Panc1 (cell line): ENCODE measurements around the gene EXOC3L1. TPM values are rescaled to one million over a fixed set of nuclear protein-coding genes. Genes with fewer than 3 reads are reported as not detected.

Source experiments
- ATAC-seq: fragments of 200-7000 bp; cut with Tn5 transposase; 2 replicates; pipeline ENCODE4 v1.9.1; 2020; ENCODE audit warnings: mild to moderate bottlenecking, moderate library complexity
- BruUV-seq: library from RNA; stranded (reverse); fragments of 400-500 nt; replicated peaks from 2 replicates; lab custom pipeline; 2021; lab: Mats Ljungman, UMichigan
- CTCF ChIA-PET: fragments of 300-600 bp; sonication (Branson Sonifier 250); formaldehyde crosslinking; loops from one replicate; lab custom pipeline; 2022; ENCODE audit warnings: antibody characterized with exemption; lab: Charles Lee
- POLR2A ChIA-PET: fragments of 300-600 bp; sonication (Branson Sonifier 250); formaldehyde crosslinking; loops from one replicate; lab custom pipeline; 2022; ENCODE audit warnings: antibody characterized with exemption; lab: Charles Lee
- DNase-seq: peaks from one replicate; pipeline ENCODE4 v3.0.0-alpha.2; 2010; ENCODE audit warnings: low read depth, low spot score
- H3K27ac ChIP-seq: 2 replicates; pipeline ENCODE4 v1.5.1; 2011; ENCODE audit warnings: mild to moderate bottlenecking, low read length, inconsistent platforms
- H3K27me3 ChIP-seq: fragments of 200-500 bp; sonication (Bioruptor generic); 2 replicates; pipeline ENCODE4 v1.6.0; 2014; ENCODE audit warnings: low read length, inconsistent platforms; ENCODE audit not compliant: control insufficient read depth, insufficient read depth
- H3K36me3 ChIP-seq: fragments of 200-500 bp; sonication (Bioruptor generic); 2 replicates; pipeline ENCODE4 v1.5.1; 2014; ENCODE audit warnings: inconsistent platforms, mild to moderate bottlenecking, low read length, moderate library complexity; ENCODE audit not compliant: control insufficient read depth, insufficient read depth
- H3K4me1 ChIP-seq: 2 replicates; pipeline ENCODE4 v1.5.1; 2011; ENCODE audit warnings: inconsistent platforms, mild to moderate bottlenecking, low read length, moderate library complexity; ENCODE audit not compliant: control insufficient read depth, insufficient read depth
- H3K4me3 ChIP-seq, 2 experiments: 2 replicates each; pipeline ENCODE4 v1.5.1; 2011 to 2012; ENCODE audit warnings: low read depth in 2 of 2, low read length in 2 of 2, mild to moderate bottlenecking in 2 of 2, inconsistent platforms in 1 of 2, moderate library complexity in 1 of 2
- H3K9me3 ChIP-seq: fragments of 200-500 bp; sonication (Bioruptor generic); 2 replicates; pipeline ENCODE4 v1.5.1; 2014; ENCODE audit warnings: low read depth, mild to moderate bottlenecking, inconsistent platforms, low read length, moderate library complexity; ENCODE audit not compliant: control insufficient read depth, insufficient read depth
- POLR2AphosphoS5 ChIP-seq: IDR thresholded peaks from 2 replicates; pipeline ENCODE4 v1.6.1; 2012; ENCODE audit warnings: mild to moderate bottlenecking, low read depth, low read length, moderate library complexity
- SIN3A ChIP-seq: IDR thresholded peaks from 2 replicates; pipeline ENCODE4 v1.6.1; 2012; ENCODE audit warnings: low read depth, mild to moderate bottlenecking, low read length, moderate library complexity, borderline replicate concordance; ENCODE audit not compliant: insufficient read depth
- TCF7L2 ChIP-seq: IDR thresholded peaks from 2 replicates; pipeline ENCODE4 v1.6.1; 2011; ENCODE audit warnings: mild to moderate bottlenecking, low read depth, low read length, inconsistent platforms
- in situ Hi-C: cut with HindIII; loops from 2 replicates; pipeline ENCODE4 v1.10.0; 2016; ENCODE audit warnings: low sequenced_read_pairs, low pct_unique_long_range_greater_than_20kb
- intact Hi-C: fragments of 100-400 bp; cut with micrococcal nuclease; formaldehyde crosslinking; loops from one replicate; pipeline ENCODE4 v1.10.0; 2022; ENCODE audit not compliant: unreplicated experiment
- total RNA-seq: library from RNA; stranded (reverse); gene quantifications from one replicate; pipeline ENCODE4 v1.2.1, GENCODE V29; 2021; ENCODE audit not compliant: unreplicated experiment
- TF ChIP-seq, protein P1 (sequence below): fragments of 450-650 bp; IDR thresholded peaks from 2 replicates; pipeline ENCODE4 v1.5.1; 2017; ENCODE audit warnings: mild to moderate bottlenecking
- TF ChIP-seq, protein P2 (sequence below), 2 experiments: IDR thresholded peaks; 2 replicates each; pipeline ENCODE4 v1.6.1; 2011 to 2012; ENCODE audit warnings: low read depth in 2 of 2, control low read depth in 1 of 2, low read length in 1 of 2, mild to moderate bottlenecking in 1 of 2, moderate library complexity in 1 of 2; ENCODE audit not compliant: insufficient read depth in 1 of 2

The EXOC3L1 gene
- total RNA-seq, 1 experiment from 2014 or later = 0.41 TPM

DNA sequence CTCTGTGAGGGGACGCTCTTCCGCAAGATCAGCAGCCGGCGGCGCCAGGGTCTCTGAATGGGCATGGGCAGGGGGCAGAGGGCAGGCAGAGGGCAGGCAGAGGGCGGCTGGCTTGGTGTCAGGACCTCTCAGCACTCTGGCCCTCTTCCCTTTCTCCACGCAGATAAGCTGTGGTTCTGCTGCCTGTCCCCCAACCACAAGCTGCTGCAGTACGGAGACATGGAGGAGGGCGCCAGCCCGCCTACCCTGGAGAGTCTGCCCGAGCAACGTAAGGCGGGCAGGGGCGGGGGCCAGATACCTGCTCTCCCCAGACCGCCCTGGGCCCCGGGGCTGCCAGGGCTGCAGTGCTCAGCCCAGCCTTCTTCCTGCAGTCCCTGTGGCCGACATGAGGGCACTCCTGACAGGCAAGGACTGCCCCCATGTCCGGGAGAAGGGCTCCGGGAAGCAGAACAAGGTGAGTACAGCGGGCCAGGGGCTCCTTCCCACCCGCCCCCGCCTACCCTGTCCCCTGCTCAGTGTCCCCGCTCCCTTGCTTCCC lies 13.1 kb upstream of the EXOC3L1 start:
- ATAC-seq = no peak
- no peaks in the 10 kb centered on the region for H3K9me3 ChIP-seq
- no peak overlapping the region for H3K4me3 ChIP-seq
- ChIA-PET POLR2A (no interaction called here), CTCF (no interaction called here)
- no peak for DNase-seq
- BruUV-seq = no TSS peak
- intact Hi-C loops (no loop called here), in situ Hi-C loops (no loop called here)
- H3K27ac ChIP-seq = no peak overlapping the region
- H3K36me3 ChIP-seq = no peaks in the 10 kb centered on the region; the same call in 1 of the 2 replicates
- peaks cover 19% of the 10 kb centered on the region for H3K4me1 ChIP-seq
- no peaks in the 10 kb centered on the region for H3K27me3 ChIP-seq
- TF ChIP-seq TCF7L2 = no peak

DNA sequence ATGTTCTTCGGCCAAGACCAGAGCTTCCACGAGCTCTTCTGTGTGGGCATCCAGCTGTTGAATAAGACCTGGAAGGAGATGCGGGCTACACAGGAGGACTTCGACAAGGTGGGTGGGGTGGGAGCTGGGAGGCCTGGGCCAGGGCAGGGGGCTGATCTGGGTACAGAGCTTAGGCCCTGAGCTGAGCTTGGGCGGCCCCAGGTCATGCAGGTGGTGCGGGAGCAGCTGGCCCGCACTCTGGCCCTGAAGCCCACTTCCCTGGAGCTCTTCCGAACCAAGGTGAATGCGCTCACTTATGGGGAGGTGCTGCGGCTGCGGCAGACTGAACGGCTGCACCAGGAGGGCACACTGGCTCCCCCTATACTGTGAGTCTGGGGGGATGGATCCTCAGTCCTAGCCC lies 12.5 kb upstream of the EXOC3L1 start:
- H3K9me3 ChIP-seq = no peaks in the 10 kb centered on the region
- in situ Hi-C loops (no loop called here), intact Hi-C loops (no loop called here)
- no peak overlapping the region for H3K27ac ChIP-seq
- ChIA-PET POLR2A (no interaction called here), CTCF (no interaction called here)
- H3K4me1 ChIP-seq = peaks cover 16% of the 10 kb centered on the region
- DNase-seq (no peak), ATAC-seq (no peak)
- no peak overlapping the region for H3K4me3 ChIP-seq
- no peaks in the 10 kb centered on the region for H3K27me3 ChIP-seq
- no peak for TF ChIP-seq TCF7L2
- TF ChIP-seq POLR2AphosphoS5 = no peak
- TF ChIP-seq, protein P1, sequence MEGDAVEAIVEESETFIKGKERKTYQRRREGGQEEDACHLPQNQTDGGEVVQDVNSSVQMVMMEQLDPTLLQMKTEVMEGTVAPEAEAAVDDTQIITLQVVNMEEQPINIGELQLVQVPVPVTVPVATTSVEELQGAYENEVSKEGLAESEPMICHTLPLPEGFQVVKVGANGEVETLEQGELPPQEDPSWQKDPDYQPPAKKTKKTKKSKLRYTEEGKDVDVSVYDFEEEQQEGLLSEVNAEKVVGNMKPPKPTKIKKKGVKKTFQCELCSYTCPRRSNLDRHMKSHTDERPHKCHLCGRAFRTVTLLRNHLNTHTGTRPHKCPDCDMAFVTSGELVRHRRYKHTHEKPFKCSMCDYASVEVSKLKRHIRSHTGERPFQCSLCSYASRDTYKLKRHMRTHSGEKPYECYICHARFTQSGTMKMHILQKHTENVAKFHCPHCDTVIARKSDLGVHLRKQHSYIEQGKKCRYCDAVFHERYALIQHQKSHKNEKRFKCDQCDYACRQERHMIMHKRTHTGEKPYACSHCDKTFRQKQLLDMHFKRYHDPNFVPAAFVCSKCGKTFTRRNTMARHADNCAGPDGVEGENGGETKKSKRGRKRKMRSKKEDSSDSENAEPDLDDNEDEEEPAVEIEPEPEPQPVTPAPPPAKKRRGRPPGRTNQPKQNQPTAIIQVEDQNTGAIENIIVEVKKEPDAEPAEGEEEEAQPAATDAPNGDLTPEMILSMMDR = no peak
- TF ChIP-seq, protein P2, sequence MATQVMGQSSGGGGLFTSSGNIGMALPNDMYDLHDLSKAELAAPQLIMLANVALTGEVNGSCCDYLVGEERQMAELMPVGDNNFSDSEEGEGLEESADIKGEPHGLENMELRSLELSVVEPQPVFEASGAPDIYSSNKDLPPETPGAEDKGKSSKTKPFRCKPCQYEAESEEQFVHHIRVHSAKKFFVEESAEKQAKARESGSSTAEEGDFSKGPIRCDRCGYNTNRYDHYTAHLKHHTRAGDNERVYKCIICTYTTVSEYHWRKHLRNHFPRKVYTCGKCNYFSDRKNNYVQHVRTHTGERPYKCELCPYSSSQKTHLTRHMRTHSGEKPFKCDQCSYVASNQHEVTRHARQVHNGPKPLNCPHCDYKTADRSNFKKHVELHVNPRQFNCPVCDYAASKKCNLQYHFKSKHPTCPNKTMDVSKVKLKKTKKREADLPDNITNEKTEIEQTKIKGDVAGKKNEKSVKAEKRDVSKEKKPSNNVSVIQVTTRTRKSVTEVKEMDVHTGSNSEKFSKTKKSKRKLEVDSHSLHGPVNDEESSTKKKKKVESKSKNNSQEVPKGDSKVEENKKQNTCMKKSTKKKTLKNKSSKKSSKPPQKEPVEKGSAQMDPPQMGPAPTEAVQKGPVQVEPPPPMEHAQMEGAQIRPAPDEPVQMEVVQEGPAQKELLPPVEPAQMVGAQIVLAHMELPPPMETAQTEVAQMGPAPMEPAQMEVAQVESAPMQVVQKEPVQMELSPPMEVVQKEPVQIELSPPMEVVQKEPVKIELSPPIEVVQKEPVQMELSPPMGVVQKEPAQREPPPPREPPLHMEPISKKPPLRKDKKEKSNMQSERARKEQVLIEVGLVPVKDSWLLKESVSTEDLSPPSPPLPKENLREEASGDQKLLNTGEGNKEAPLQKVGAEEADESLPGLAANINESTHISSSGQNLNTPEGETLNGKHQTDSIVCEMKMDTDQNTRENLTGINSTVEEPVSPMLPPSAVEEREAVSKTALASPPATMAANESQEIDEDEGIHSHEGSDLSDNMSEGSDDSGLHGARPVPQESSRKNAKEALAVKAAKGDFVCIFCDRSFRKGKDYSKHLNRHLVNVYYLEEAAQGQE (IDR thresholded peaks at IDR 0.05; ENCODE audit: insufficient read depth in 1 of 2, low read depth in 2 of 2, low read length in 1 of 2) = no peak
- TF ChIP-seq SIN3A = no peak
- BruUV-seq = no TSS peak
- H3K36me3 ChIP-seq = no peaks in the 10 kb centered on the region; the same call in 1 of the 2 replicates

DNA sequence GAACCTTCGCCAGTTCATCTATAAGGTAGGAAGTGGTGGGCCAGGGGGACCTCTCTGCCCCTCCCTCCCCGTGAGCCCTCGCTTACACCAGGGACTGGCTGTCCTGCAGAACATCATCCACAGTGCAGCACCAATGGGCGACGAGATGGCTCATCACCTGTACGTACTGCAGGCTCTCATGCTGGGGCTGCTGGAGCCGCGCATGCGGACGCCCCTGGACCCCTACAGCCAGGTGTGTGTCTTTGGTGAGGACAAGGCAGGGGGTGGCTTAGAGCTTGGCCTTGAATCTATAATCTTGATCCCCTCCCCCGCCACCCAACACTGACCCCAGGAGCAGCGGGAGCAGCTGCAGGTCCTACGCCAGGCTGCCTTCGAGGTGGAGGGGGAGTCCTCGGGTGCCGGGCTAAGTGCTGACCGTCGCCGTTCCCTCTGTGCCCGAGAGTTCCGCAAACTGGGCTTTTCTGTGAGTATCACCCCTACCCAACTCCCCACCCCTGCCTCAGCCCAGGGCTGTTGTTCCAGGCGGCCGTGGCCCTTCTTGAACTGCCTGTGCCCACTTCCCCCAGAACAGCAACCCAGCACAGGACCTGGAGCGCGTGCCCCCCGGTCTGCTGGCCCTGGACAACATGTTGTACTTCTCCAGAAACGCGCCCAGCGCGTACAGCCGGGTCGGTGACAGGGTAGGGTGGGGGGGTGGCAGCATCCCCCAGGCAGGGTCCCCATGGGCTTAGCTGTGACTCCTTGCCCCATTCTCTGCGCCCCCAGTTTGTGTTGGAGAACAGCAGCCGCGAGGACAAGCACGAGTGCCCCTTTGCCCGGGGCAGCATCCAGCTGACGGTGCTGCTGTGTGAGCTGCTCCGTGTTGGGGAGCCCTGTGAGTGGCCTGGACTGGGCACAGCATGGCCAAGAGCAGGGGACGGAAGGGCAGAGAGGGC lies 11.7 kb upstream of the EXOC3L1 start:
- no peaks in the 10 kb centered on the region for H3K9me3 ChIP-seq
- intact Hi-C loops = no loop called here
- no peaks in the 10 kb centered on the region for H3K27me3 ChIP-seq
- H3K27ac ChIP-seq = no peak overlapping the region
- DNase-seq (no peak), ATAC-seq (no peak)
- BruUV-seq = no TSS peak
- no peak overlapping the region for H3K4me3 ChIP-seq
- peaks cover 16% of the 10 kb centered on the region for H3K4me1 ChIP-seq
- POLR2A ChIA-PET = no interaction called here
- CTCF ChIA-PET = no interaction called here
- in situ Hi-C loops = no loop called here
- no peak for TF ChIP-seq POLR2AphosphoS5
- no peak for TF ChIP-seq SIN3A
- TF ChIP-seq, protein P1 = no peak
- no peak for TF ChIP-seq TCF7L2
- TF ChIP-seq, protein P2 (IDR thresholded peaks at IDR 0.05; ENCODE audit: insufficient read depth in 1 of 2, low read depth in 2 of 2, low read length in 1 of 2) = no peak
- H3K36me3 ChIP-seq = no peaks in the 10 kb centered on the region; the same call in 1 of the 2 replicates
